ENCODE measurements around the gene CTR9. TPM values are rescaled to one million over a fixed set of nuclear protein-coding genes. Genes with fewer than 3 reads are reported as not detected.

CTR9 gene
- total RNA-seq, 4 donors from 2014 or later: 14.5 to 26.4 (median 19.6) TPM

GRCh38 chr11:10770626-10771254 is 19.7 kb downstream of the CTR9 start:
- peak in 1 of 2 donors; percentile 52 for DNase-seq (ENCODE audit: low spot score in 2 of 2)
- Histone ChIP-seq H3K9me3 (no peaks in the 10 kb centered on the region), H3K4me3 (no peak overlapping the region), H3K27me3 (no peaks in the 10 kb centered on the region), H3K27ac (no peak overlapping the region), H3K4me1 (peaks cover 0 to 4% (median 0%) of the 10 kb centered on the region in 4 donors), H3K36me3 (peaks cover 0 to 34% (median 2%) of the 10 kb centered on the region in 3 donors)
- WGBS, 2 donors: 22 to 28% methylated on average over 2 of the region's 2 CpGs
- TF ChIP-seq POLR2A (IDR thresholded peaks at IDR 0.05) (no peak), EP300 (IDR thresholded peaks at IDR 0.05) (no peak)
- TF ChIP-seq, protein P1, sequence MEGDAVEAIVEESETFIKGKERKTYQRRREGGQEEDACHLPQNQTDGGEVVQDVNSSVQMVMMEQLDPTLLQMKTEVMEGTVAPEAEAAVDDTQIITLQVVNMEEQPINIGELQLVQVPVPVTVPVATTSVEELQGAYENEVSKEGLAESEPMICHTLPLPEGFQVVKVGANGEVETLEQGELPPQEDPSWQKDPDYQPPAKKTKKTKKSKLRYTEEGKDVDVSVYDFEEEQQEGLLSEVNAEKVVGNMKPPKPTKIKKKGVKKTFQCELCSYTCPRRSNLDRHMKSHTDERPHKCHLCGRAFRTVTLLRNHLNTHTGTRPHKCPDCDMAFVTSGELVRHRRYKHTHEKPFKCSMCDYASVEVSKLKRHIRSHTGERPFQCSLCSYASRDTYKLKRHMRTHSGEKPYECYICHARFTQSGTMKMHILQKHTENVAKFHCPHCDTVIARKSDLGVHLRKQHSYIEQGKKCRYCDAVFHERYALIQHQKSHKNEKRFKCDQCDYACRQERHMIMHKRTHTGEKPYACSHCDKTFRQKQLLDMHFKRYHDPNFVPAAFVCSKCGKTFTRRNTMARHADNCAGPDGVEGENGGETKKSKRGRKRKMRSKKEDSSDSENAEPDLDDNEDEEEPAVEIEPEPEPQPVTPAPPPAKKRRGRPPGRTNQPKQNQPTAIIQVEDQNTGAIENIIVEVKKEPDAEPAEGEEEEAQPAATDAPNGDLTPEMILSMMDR (IDR thresholded peaks at IDR 0.05): peak; percentile 36 to 52 (median 44)

DNA sequence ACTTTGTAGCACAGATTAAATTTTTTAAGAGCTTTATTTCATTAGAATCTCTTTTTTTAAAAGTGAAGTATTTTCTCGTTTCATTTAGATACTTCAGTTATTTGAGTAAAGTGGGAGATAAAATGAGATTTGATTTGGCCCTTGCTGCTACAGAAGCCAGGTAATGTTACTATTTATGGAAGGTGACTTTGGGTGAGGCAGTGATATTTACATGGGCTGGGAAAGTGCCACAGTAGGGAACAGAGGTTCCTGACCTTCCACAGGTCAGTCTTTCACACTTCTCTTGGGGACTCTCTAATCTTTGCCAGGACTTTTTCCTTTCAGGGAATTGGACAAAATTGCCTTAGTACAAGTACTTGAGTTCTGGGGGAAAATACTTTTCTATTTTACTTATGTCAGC is 20.4 kb downstream of the CTR9 start:
- TF ChIP-seq POLR2A (IDR thresholded peaks at IDR 0.05) (no peak), EP300 (IDR thresholded peaks at IDR 0.05) (no peak)
- TF ChIP-seq, protein P1 (IDR thresholded peaks at IDR 0.05): no peak
- no peak overlapping the region for H3K4me3 ChIP-seq
- WGBS, 2 donors: 88 to 92% methylated on average over 1 of the region's 1 CpG
- no peaks in the 10 kb centered on the region for H3K9me3 ChIP-seq
- no peaks in the 10 kb centered on the region for H3K27me3 ChIP-seq
- H3K27ac ChIP-seq: no peak overlapping the region
- peaks cover 0 to 41% (median 0%) of the 10 kb centered on the region in 3 donors for H3K36me3 ChIP-seq
- peaks cover 0 to 4% (median 0%) of the 10 kb centered on the region in 4 donors for H3K4me1 ChIP-seq
- DNase-seq (ENCODE audit: low spot score in 2 of 2): no peak

GRCh38 chr11:10774811-10775210 is 23.8 kb downstream of the CTR9 start:
- Histone ChIP-seq H3K4me1 (peaks cover 0 to 4% (median 0%) of the 10 kb centered on the region in 4 donors), H3K9me3 (no peaks in the 10 kb centered on the region), H3K27ac (no peak overlapping the region), H3K27me3 (no peaks in the 10 kb centered on the region), H3K4me3 (no peak overlapping the region), H3K36me3 (peaks cover 0 to 51% (median 0%) of the 10 kb centered on the region in 3 donors)
- TF ChIP-seq POLR2A (IDR thresholded peaks at IDR 0.05): no peak
- TF ChIP-seq, protein P1 (IDR thresholded peaks at IDR 0.05): no peak
- TF ChIP-seq EP300 (IDR thresholded peaks at IDR 0.05): no peak
- 68 to 81% methylated on average over 2 of the region's 2 CpGs for WGBS, 2 donors
- DNase-seq (ENCODE audit: low spot score in 2 of 2): no peak

GRCh38 chr11:10777393-10777793 is 26.3 kb downstream of the CTR9 start:
- peaks cover 0 to 45% (median 0%) of the 10 kb centered on the region in 3 donors for H3K36me3 ChIP-seq
- no peaks in the 10 kb centered on the region for H3K9me3 ChIP-seq
- WGBS, 2 donors: 73 to 85% methylated on average over 3 of the region's 3 CpGs
- no peak for TF ChIP-seq POLR2A (IDR thresholded peaks at IDR 0.05)
- TF ChIP-seq EP300 (IDR thresholded peaks at IDR 0.05): no peak
- TF ChIP-seq, protein P1 (IDR thresholded peaks at IDR 0.05): no peak
- DNase-seq (ENCODE audit: low spot score in 2 of 2): no peak
- H3K27me3 ChIP-seq: no peaks in the 10 kb centered on the region
- no peaks in the 10 kb centered on the region for H3K4me1 ChIP-seq
- H3K4me3 ChIP-seq: no peak overlapping the region
- H3K27ac ChIP-seq: no peak overlapping the region

DNA sequence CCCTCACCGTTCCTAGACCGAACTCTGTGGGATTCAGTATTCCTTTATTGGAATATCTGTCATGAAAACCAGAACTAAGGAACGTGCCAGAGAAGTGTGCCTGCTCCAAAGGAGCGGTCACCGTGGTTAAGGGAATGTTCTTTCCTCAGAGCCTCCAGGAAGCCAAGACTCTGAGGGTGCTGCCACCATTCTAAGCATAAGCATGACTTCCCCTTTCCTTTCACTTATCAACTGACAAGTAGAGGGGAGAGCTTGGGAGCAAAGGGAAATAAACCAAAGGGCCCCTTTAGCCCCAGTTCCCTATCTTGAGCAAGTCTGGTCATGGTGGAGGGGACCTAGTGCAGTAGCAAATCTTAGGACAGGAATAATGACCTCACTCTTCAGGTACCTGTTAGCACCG is 26.8 kb downstream of the CTR9 start:
- Histone ChIP-seq H3K27me3 (no peaks in the 10 kb centered on the region), H3K9me3 (no peaks in the 10 kb centered on the region), H3K36me3 (peaks cover 0 to 41% (median 0%) of the 10 kb centered on the region in 3 donors), H3K4me1 (no peaks in the 10 kb centered on the region), H3K4me3 (no peak overlapping the region), H3K27ac (peak overlapping the region in 1 of 4 donors; percentile 8)
- no peak for DNase-seq (ENCODE audit: low spot score in 2 of 2)
- 74 to 85% methylated on average over 6 of the region's 6 CpGs for WGBS, 2 donors
- TF ChIP-seq, protein P1 (IDR thresholded peaks at IDR 0.05): no peak
- no peak for TF ChIP-seq POLR2A (IDR thresholded peaks at IDR 0.05)
- no peak for TF ChIP-seq EP300 (IDR thresholded peaks at IDR 0.05)

Measured in tibial nerve (tissue), 4 donors.